GM19043 (cell line): ENCODE data around the gene CCDC152.
"Not testable (repeated sequence)": the region's sequence is repeated elsewhere in the genome, so short reads cannot be mapped to it uniquely, and the experiment has no call there.

Experiments used
- ATAC-seq: cut with Tn5 transposase; IDR thresholded peaks from one replicate; pipeline ENCODE4 v1.9.1; 2021; ENCODE audit warnings: low read depth; ENCODE audit not compliant: unreplicated experiment

Gene CCDC152

GRCh38 chr5:42843675-42844292 is 87.2 kb downstream of the CCDC152 start:
- ATAC-seq = no peak

GRCh38 chr5:42844408-42844807 is 87.8 kb downstream of the CCDC152 start:
- ATAC-seq = not testable (repeated sequence)

GRCh38 chr5:42848545-42848944 is 91.9 kb downstream of the CCDC152 start:
- no peak for ATAC-seq

- ATAC-seq = no peak
These were observed 94.9 kb downstream of the CCDC152 start for GRCh38 chr5:42851481-42851880.
